ENCODE measurements around the gene SIGLEC11. TPM values are rescaled to one million over a fixed set of nuclear protein-coding genes. Genes with fewer than 3 reads are reported as not detected.

The SIGLEC11 gene
- total RNA-seq, 1 donor from 2014 or later = not detected

- TF ChIP-seq EZH2 (IDR thresholded peaks at IDR 0.05) (no peak), CTCF (IDR thresholded peaks at IDR 0.05) (no peak), EZH2phosphoT487 (IDR thresholded peaks at IDR 0.05) (no peak)
- Histone ChIP-seq H3K9me3 (ENCODE audit: low read depth) (no peaks in the 10 kb centered on the region), H3K4me3 (no peak overlapping the region), H3K79me2 (ENCODE audit: low read depth) (peaks cover 100% of the 10 kb centered on the region), H2AFZ (replicated peaks) (no peak overlapping the region), H3F3A (ENCODE audit: low read depth) (peaks cover 9% of the 10 kb centered on the region), H3K4me2 (no peak overlapping the region), H3K9ac (no peak overlapping the region), H4K20me1 (ENCODE audit: low read depth) (peaks cover 83% of the 10 kb centered on the region), H3K4me1 (peaks cover 9% of the 10 kb centered on the region), H3K36me3 (no peaks in the 10 kb centered on the region), H3K27me3 (no peaks in the 10 kb centered on the region), H3K27ac (no peak overlapping the region)
- DNase-seq (ENCODE audit: low spot score) = no peak
- peaks cover 39% of the 10 kb centered on the region for H3K4me1 Mint-ChIP-seq
- H3K27me3 Mint-ChIP-seq (ENCODE audit: insufficient read depth, low read depth) = peaks cover 12% of the 10 kb centered on the region
- no peaks in the 10 kb centered on the region for H3K9me3 Mint-ChIP-seq
- no peak overlapping the region for H3K4me3 Mint-ChIP-seq
- H3K36me3 Mint-ChIP-seq = peaks cover 26% of the 10 kb centered on the region
- H3K27ac Mint-ChIP-seq = peak overlapping the region; percentile 37
Measured at GRCh38 chr19:49924004-49924880, 36.7 kb downstream of the SIGLEC11 start.

DNA sequence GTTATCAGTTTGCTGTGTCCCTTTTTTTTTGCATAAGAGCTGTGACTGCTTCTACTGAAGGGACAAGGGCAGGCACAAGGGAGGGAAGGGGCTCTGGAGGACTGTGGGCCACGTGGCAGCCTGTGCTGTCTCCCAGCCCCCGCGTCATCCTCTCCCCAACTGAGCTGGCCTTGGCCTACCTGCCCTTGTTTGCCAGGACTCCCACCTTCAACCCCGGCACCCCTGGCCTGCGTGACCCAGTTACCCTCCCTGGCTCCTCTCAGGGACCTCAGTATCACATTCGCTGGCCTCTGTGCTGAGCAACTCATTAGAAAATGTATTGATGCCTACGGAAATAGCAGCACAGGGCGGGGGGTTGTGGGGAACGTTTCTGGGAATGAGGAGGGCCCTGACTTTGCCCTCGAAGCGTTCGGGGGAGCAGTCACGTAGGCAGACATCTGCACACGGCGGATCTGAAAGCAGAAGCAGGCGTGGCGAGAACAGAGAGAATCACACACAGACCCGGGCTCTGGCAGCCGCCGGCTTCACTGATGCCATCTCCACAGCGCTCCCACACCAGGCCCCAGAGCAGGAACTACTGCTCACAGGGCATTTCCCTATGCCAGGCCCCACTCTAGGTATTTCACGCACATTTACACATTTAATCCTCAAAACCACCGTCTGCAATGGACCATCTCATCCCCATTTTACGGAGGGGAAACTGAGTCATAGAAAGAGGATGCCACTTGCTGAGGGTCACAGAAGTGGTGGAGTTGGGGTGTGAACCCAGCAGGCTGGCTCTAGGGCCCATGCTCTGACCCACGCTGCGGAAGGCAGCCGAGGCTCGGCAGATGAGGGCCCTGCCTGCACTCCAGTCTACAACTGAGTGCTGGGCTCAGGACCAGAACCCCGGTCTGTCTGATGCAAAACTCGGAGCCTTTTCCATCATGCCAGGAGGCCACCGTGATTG, 37.6 kb downstream of the SIGLEC11 start:
- no peak overlapping the region for H3K4me2 ChIP-seq
- Mint-ChIP-seq H3K4me3 (no peak overlapping the region), H3K36me3 (peaks cover 29% of the 10 kb centered on the region), H3K4me1 (peaks cover 35% of the 10 kb centered on the region), H3K27me3 (ENCODE audit: insufficient read depth, low read depth) (peaks cover 11% of the 10 kb centered on the region), H3K27ac (peak overlapping the region; percentile 37), H3K9me3 (no peaks in the 10 kb centered on the region)
- H3K36me3 ChIP-seq = no peaks in the 10 kb centered on the region
- no peak overlapping the region for H3K4me3 ChIP-seq
- H3K4me1 ChIP-seq = peaks cover 9% of the 10 kb centered on the region
- no peak for TF ChIP-seq EZH2phosphoT487 (IDR thresholded peaks at IDR 0.05)
- TF ChIP-seq CTCF (IDR thresholded peaks at IDR 0.05) = no peak
- TF ChIP-seq EZH2 (IDR thresholded peaks at IDR 0.05) = no peak
- H3K9me3 ChIP-seq (ENCODE audit: low read depth) = no peaks in the 10 kb centered on the region
- no peaks in the 10 kb centered on the region for H3K27me3 ChIP-seq
- H3F3A ChIP-seq (ENCODE audit: low read depth) = peaks cover 6% of the 10 kb centered on the region
- DNase-seq (ENCODE audit: low spot score) = no peak
- peak overlapping the region; percentile 32 for H3K9ac ChIP-seq
- H3K27ac ChIP-seq = no peak overlapping the region
- peaks cover 100% of the 10 kb centered on the region for H3K79me2 ChIP-seq (ENCODE audit: low read depth)
- H4K20me1 ChIP-seq (ENCODE audit: low read depth) = peaks cover 92% of the 10 kb centered on the region
- H2AFZ ChIP-seq (replicated peaks) = no peak overlapping the region

- no peaks in the 10 kb centered on the region for H3K9me3 Mint-ChIP-seq
- peaks cover 96% of the 10 kb centered on the region for H4K20me1 ChIP-seq (ENCODE audit: low read depth)
- H3K4me2 ChIP-seq = no peak overlapping the region
- no peak overlapping the region for H2AFZ ChIP-seq (replicated peaks)
- H3K27me3 Mint-ChIP-seq (ENCODE audit: insufficient read depth, low read depth) = peaks cover 9% of the 10 kb centered on the region
- peak overlapping the region; percentile 46 for H3K4me3 Mint-ChIP-seq
- DNase-seq (ENCODE audit: low spot score) = no peak
- TF ChIP-seq EZH2phosphoT487 (IDR thresholded peaks at IDR 0.05) = no peak
- no peak for TF ChIP-seq EZH2 (IDR thresholded peaks at IDR 0.05)
- TF ChIP-seq CTCF (IDR thresholded peaks at IDR 0.05) = no peak
- no peak overlapping the region for H3K27ac Mint-ChIP-seq
- H3K4me1 Mint-ChIP-seq = peaks cover 26% of the 10 kb centered on the region
- peaks cover 100% of the 10 kb centered on the region for H3K79me2 ChIP-seq (ENCODE audit: low read depth)
- peaks cover 12% of the 10 kb centered on the region for H3F3A ChIP-seq (ENCODE audit: low read depth)
- no peaks in the 10 kb centered on the region for H3K9me3 ChIP-seq (ENCODE audit: low read depth)
- no peaks in the 10 kb centered on the region for H3K27me3 ChIP-seq
- H3K27ac ChIP-seq = no peak overlapping the region
- H3K36me3 Mint-ChIP-seq = peaks cover 28% of the 10 kb centered on the region
- peak overlapping the region; percentile 23 for H3K9ac ChIP-seq
- no peaks in the 10 kb centered on the region for H3K36me3 ChIP-seq
- H3K4me3 ChIP-seq = no peak overlapping the region
- no peaks in the 10 kb centered on the region for H3K4me1 ChIP-seq
Measured at GRCh38 chr19:49921871-49922795, 38.8 kb downstream of the SIGLEC11 start.
